Neural cell (in vitro differentiated cells): ENCODE data around the gene TMEM135. TPM values are rescaled to one million over a fixed set of nuclear protein-coding genes. Genes with fewer than 3 reads are reported as not detected.

ENCODE experiments used
- H2AFZ ChIP-seq: fragments of 200-600, 300-800 bp; sonication (generic), shearing (Covaris generic); 2 replicates; pipeline ENCODE4 v1.6.0; 2014; ENCODE audit warnings: low read depth, mild to moderate bottlenecking, antibody characterized with exemption, low read length, moderate library complexity
- H3F3A ChIP-seq: fragments of 200-600 bp; shearing (Covaris generic); 2 replicates; pipeline ENCODE4 v1.6.1; 2016; ENCODE audit warnings: mild to moderate bottlenecking, moderate library complexity, mixed read lengths, antibody characterized with exemption, low read length; ENCODE audit not compliant: insufficient read depth, poor library complexity, severe bottlenecking
- H3K27ac ChIP-seq: fragments of 200-600, 300-800 bp; sonication (generic), shearing (Covaris generic); 2 replicates; pipeline ENCODE4 v1.5.1; 2014; ENCODE audit warnings: mild to moderate bottlenecking, low read length, moderate library complexity
- H3K27me3 ChIP-seq: fragments of 300-800, 200-600 bp; sonication (generic), shearing (Covaris generic); 2 replicates; pipeline ENCODE4 v1.6.0; 2014; ENCODE audit warnings: mild to moderate bottlenecking, low read depth, low read length, moderate library complexity; ENCODE audit not compliant: insufficient read depth
- H3K36me3 ChIP-seq: fragments of 300-800, 200-600 bp; sonication (generic), shearing (Covaris generic); 2 replicates; pipeline ENCODE4 v1.5.1; 2014; ENCODE audit warnings: mild to moderate bottlenecking, antibody characterized with exemption, low read length, moderate library complexity; ENCODE audit not compliant: insufficient read depth
- H3K4me2 ChIP-seq: fragments of 300-800, 200-600 bp; sonication (generic), shearing (Covaris generic); 2 replicates; pipeline ENCODE4 v1.6.0; 2014; ENCODE audit warnings: mild to moderate bottlenecking, low read length
- H3K4me3 ChIP-seq: fragments of 300-800, 200-600 bp; sonication (generic), shearing (Covaris generic); 2 replicates; pipeline ENCODE4 v1.5.1; 2014; ENCODE audit warnings: mild to moderate bottlenecking, low read length, moderate library complexity
- H3K79me2 ChIP-seq: fragments of 200-600 bp; shearing (Covaris generic); replicated peaks from 2 replicates; pipeline ENCODE4 v1.6.0; 2014; ENCODE audit warnings: mild to moderate bottlenecking, low read length, moderate library complexity; ENCODE audit not compliant: insufficient read depth
- H3K9ac ChIP-seq: fragments of 300-800, 200-600 bp; sonication (generic), shearing (Covaris generic); 2 replicates; pipeline ENCODE4 v1.6.1; 2016; ENCODE audit warnings: mild to moderate bottlenecking, low read length, mixed read lengths
- H3K9me2 ChIP-seq: fragments of 200-600 bp; shearing (Covaris generic); 2 replicates; pipeline ENCODE4 v1.6.1; 2016; ENCODE audit warnings: mild to moderate bottlenecking, low read length, mixed read lengths; ENCODE audit not compliant: insufficient read depth
- H3K9me3 ChIP-seq: fragments of 200-600, 300-800 bp; sonication (generic), shearing (Covaris generic); 2 replicates; pipeline ENCODE4 v1.6.1; 2016; ENCODE audit warnings: mild to moderate bottlenecking, mixed run types, low read length, moderate library complexity, mixed read lengths
- H4K20me1 ChIP-seq: fragments of 200-600 bp; shearing (Covaris generic); 2 replicates; pipeline ENCODE4 v1.6.1; 2016; ENCODE audit warnings: mild to moderate bottlenecking, mixed run types; ENCODE audit not compliant: insufficient read depth
- CTCF ChIP-seq: fragments of 450-650 bp; IDR thresholded peaks from 2 replicates; pipeline ENCODE4 v1.5.1; 2014; ENCODE audit warnings: antibody characterized with exemption, mild to moderate bottlenecking, moderate library complexity; ENCODE audit not compliant: poor library complexity, severe bottlenecking
- EP300 ChIP-seq: fragments of 450-650 bp; conservative IDR thresholded peaks from 2 replicates; pipeline ENCODE4 v1.6.1; 2014; ENCODE audit warnings: antibody characterized with exemption, mild to moderate bottlenecking, moderate library complexity; ENCODE audit not compliant: poor library complexity, severe bottlenecking
- EZH2 ChIP-seq: fragments of 200-600, 300-800 bp; shearing (Covaris generic), sonication (generic); IDR thresholded peaks from 2 replicates; pipeline ENCODE4 v1.6.1; 2014; ENCODE audit warnings: antibody characterized with exemption, low read length, borderline replicate concordance, mild to moderate bottlenecking; ENCODE audit not compliant: insufficient read depth, poor library complexity, severe bottlenecking
- MXI1 ChIP-seq: fragments of 450-650 bp; conservative IDR thresholded peaks from 2 replicates; pipeline ENCODE4 v1.6.1; 2014; ENCODE audit warnings: antibody characterized with exemption, mild to moderate bottlenecking; ENCODE audit not compliant: poor library complexity, severe bottlenecking
- POLR2AphosphoS5 ChIP-seq: IDR thresholded peaks from 2 replicates; pipeline ENCODE4 v1.6.1; 2012
- RAD21 ChIP-seq: fragments of 450-650 bp; conservative IDR thresholded peaks from 2 replicates; pipeline ENCODE4 v1.6.1; 2014; ENCODE audit warnings: antibody characterized with exemption, mild to moderate bottlenecking, moderate library complexity
- REST ChIP-seq: IDR thresholded peaks from 2 replicates; pipeline ENCODE4 v1.6.1; 2012; ENCODE audit warnings: borderline replicate concordance
- SMC3 ChIP-seq: fragments of 450-650 bp; conservative IDR thresholded peaks from 2 replicates; pipeline ENCODE4 v1.6.1; 2014; ENCODE audit warnings: antibody characterized with exemption, mild to moderate bottlenecking, moderate library complexity; ENCODE audit not compliant: poor library complexity
- TAF1 ChIP-seq: IDR thresholded peaks from 2 replicates; pipeline ENCODE4 v1.6.1; 2012; ENCODE audit warnings: low read depth
- polyA plus RNA-seq: library from polyadenylated mRNA; depleted of rRNA; stranded (reverse); fragments of >200 nt; gene quantifications from 2 replicates; pipeline ENCODE4 v1.2.3, GENCODE V29; 2014

TMEM135 gene
- polyA plus RNA-seq, 1 donor from 2014 or later: 15.6 TPM

- H3K27ac ChIP-seq: no peak overlapping the region
- no peak overlapping the region for H3K4me2 ChIP-seq
- H3K9ac ChIP-seq: no peak overlapping the region
- no peaks in the 10 kb centered on the region for H3K79me2 ChIP-seq
- TF ChIP-seq EP300 (peak; percentile 61), SMC3 (no peak)
- H4K20me1 ChIP-seq: no peaks in the 10 kb centered on the region
- no peaks in the 10 kb centered on the region for H3K9me2 ChIP-seq
- H3K9me3 ChIP-seq: no peaks in the 10 kb centered on the region
- H2AFZ ChIP-seq: no peak overlapping the region
- H3F3A ChIP-seq: no peaks in the 10 kb centered on the region
- H3K4me3 ChIP-seq: no peak overlapping the region
- no peaks in the 10 kb centered on the region for H3K27me3 ChIP-seq
- no peaks in the 10 kb centered on the region for H3K36me3 ChIP-seq
Measured at GRCh38 chr11:87263264-87263838, 225.6 kb downstream of the TMEM135 start.

GRCh38 chr11:87263979-87264378 lies 226.2 kb downstream of the TMEM135 start:
- no peak overlapping the region for H3K4me2 ChIP-seq
- no peaks in the 10 kb centered on the region for H3F3A ChIP-seq
- no peaks in the 10 kb centered on the region for H4K20me1 ChIP-seq
- H3K4me3 ChIP-seq: no peak overlapping the region
- H3K36me3 ChIP-seq: no peaks in the 10 kb centered on the region
- no peaks in the 10 kb centered on the region for H3K27me3 ChIP-seq
- H3K79me2 ChIP-seq: no peaks in the 10 kb centered on the region
- H2AFZ ChIP-seq: no peak overlapping the region
- TF ChIP-seq RAD21 (no peak), MXI1 (no peak), REST (no peak), POLR2AphosphoS5 (no peak), EP300 (no peak), SMC3 (no peak), CTCF (no peak), EZH2 (no peak), TAF1 (no peak)
- no peak overlapping the region for H3K27ac ChIP-seq
- no peaks in the 10 kb centered on the region for H3K9me3 ChIP-seq
- no peaks in the 10 kb centered on the region for H3K9me2 ChIP-seq
- no peak overlapping the region for H3K9ac ChIP-seq
